HFFc6 (cell line): ENCODE results near the gene GABRG3. TPM values are rescaled to one million over a fixed set of nuclear protein-coding genes. Genes with fewer than 3 reads are reported as not detected.

Experiments used
- DNase-seq: peaks from one replicate; pipeline ENCODE4 v3.0.0-alpha.2; 2018
- H3K27ac Mint-ChIP-seq: 2 replicates; pipeline ENCODE4 v1.8.0; 2020; ENCODE audit warnings: mild to moderate bottlenecking, mixed read lengths
- H3K27me3 Mint-ChIP-seq: 2 replicates; pipeline ENCODE4 v1.8.0; 2021; ENCODE audit warnings: mild to moderate bottlenecking, moderate library complexity, mixed read lengths; ENCODE audit not compliant: insufficient read depth
- H3K36me3 Mint-ChIP-seq: 2 replicates; pipeline ENCODE4 v1.8.0; 2021; ENCODE audit warnings: low read depth, mixed read lengths
- H3K4me1 Mint-ChIP-seq: 2 replicates; pipeline ENCODE4 v1.8.0; 2020; ENCODE audit warnings: low read depth, mixed read lengths
- H3K4me3 Mint-ChIP-seq: 2 replicates; pipeline ENCODE4 v1.8.0; 2020; ENCODE audit warnings: mild to moderate bottlenecking, moderate library complexity, mixed read lengths
- H3K9me3 Mint-ChIP-seq: 2 replicates; pipeline ENCODE4 v1.8.0; 2020; ENCODE audit warnings: mild to moderate bottlenecking, mixed read lengths
- total RNA-seq, 6 experiments: library from RNA; stranded (reverse); fragmentation: NEBNext Ultra II Directional; extraction: Animal tissue kit (Norgen Biotek cat#: 25700); gene quantifications; 2 replicates in 1 of 6; 3 replicates in 5 of 6; pipeline ENCODE4 v1.2.3, GENCODE V29; 2021
- TF ChIP-seq, protein P1 (sequence below): fragments of 200-600 bp; sonication (generic); IDR thresholded peaks from 2 replicates; pipeline ENCODE4 v1.5.0; 2021; ENCODE audit warnings: antibody characterized with exemption, mild to moderate bottlenecking

GABRG3 gene
- total RNA-seq, 6 experiments from 2014 or later = not detected

DNA sequence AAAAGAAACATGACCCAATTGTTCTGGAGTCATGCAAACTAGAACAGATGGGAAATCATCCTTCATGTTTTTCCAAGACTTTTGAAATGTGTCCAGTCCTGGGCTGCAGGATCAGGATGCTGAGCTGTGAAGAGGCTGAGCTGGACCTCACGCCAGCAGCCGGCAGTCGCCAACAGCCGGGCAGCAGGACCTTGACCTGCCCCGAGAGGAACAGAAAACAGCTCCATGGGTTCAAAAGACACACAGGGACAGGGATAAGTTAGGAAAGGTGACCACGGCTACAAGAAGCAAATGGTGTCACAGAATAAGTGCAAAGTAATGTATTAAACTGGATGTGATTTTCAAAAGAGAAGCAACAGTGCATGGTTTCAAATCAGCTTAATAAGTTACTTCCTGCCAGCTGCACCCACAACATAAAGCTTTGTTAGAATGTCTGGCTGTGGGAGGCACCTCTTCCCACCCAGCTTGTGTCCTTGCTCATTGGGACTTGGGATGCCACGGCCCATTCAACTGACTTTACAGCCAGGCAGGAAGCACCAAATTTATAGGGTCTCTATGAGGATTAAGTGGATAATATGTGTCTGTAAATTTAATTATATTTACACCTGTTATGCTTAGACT lies 266.4 kb downstream of the GABRG3 start:
- Mint-ChIP-seq H3K4me1 (no peaks in the 10 kb centered on the region), H3K27me3 (no peaks in the 10 kb centered on the region), H3K36me3 (peaks cover 7% of the 10 kb centered on the region; the same call in 1 of the 2 replicates), H3K27ac (no peak overlapping the region), H3K4me3 (no peak overlapping the region), H3K9me3 (peaks cover 50% of the 10 kb centered on the region)
- TF ChIP-seq, protein P1, sequence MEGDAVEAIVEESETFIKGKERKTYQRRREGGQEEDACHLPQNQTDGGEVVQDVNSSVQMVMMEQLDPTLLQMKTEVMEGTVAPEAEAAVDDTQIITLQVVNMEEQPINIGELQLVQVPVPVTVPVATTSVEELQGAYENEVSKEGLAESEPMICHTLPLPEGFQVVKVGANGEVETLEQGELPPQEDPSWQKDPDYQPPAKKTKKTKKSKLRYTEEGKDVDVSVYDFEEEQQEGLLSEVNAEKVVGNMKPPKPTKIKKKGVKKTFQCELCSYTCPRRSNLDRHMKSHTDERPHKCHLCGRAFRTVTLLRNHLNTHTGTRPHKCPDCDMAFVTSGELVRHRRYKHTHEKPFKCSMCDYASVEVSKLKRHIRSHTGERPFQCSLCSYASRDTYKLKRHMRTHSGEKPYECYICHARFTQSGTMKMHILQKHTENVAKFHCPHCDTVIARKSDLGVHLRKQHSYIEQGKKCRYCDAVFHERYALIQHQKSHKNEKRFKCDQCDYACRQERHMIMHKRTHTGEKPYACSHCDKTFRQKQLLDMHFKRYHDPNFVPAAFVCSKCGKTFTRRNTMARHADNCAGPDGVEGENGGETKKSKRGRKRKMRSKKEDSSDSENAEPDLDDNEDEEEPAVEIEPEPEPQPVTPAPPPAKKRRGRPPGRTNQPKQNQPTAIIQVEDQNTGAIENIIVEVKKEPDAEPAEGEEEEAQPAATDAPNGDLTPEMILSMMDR = no peak
- no peak for DNase-seq

- Mint-ChIP-seq H3K27ac (no peak overlapping the region), H3K36me3 (peaks cover 7% of the 10 kb centered on the region), H3K4me3 (no peak overlapping the region), H3K9me3 (peaks cover 53% of the 10 kb centered on the region), H3K4me1 (no peaks in the 10 kb centered on the region), H3K27me3 (no peaks in the 10 kb centered on the region)
- DNase-seq = no peak
- TF ChIP-seq, protein P1 = no peak
Observed at GRCh38 chr15:27238209-27238608, 267.2 kb downstream of the GABRG3 start.

DNA sequence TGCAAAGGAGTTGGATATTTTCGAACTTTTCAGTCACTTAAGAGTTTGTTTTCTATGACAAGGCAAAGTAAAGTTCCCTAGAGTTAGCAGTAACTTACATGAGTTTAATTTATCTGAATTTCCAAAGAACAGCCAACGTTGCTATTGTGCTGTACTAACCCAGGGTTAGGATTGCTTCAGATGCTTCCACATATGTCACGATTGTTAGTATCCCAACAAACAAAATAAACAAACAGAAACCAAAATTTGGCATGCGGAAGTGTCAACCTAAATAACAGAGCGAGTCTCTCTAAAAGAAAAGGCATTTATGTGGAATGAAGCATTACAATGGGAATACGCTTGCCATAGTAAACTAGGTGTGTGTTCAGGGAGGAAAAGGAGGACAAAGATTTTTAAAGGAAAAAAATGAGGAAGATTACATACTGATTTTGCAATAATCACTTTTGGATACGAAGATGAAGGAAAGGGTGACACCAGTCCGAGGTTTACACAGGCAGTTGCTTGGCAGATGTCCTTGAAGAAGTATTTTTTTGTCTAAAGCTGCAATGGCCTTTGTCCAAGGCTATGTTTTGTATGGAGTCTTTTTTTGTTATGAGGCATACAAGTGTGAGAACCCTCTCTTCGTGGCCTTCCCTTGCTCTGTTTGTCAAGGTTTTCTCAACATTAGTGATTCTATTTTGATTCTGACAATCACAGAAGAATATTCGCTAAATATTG lies 267.9 kb downstream of the GABRG3 start:
- H3K9me3 Mint-ChIP-seq = peaks cover 53% of the 10 kb centered on the region
- DNase-seq = no peak
- no peaks in the 10 kb centered on the region for H3K4me1 Mint-ChIP-seq
- TF ChIP-seq, protein P1 = no peak
- H3K27ac Mint-ChIP-seq = no peak overlapping the region
- no peaks in the 10 kb centered on the region for H3K27me3 Mint-ChIP-seq
- peaks cover 7% of the 10 kb centered on the region for H3K36me3 Mint-ChIP-seq
- no peak overlapping the region for H3K4me3 Mint-ChIP-seq

- H3K9me3 Mint-ChIP-seq = peaks cover 30% of the 10 kb centered on the region
- no peak overlapping the region for H3K27ac Mint-ChIP-seq
- TF ChIP-seq, protein P1 = no peak
- DNase-seq = no peak
- no peaks in the 10 kb centered on the region for H3K4me1 Mint-ChIP-seq
- no peaks in the 10 kb centered on the region for H3K27me3 Mint-ChIP-seq
- no peak overlapping the region for H3K4me3 Mint-ChIP-seq
- H3K36me3 Mint-ChIP-seq = peaks cover 4% of the 10 kb centered on the region
Observed at GRCh38 chr15:27241943-27242342, 271.0 kb downstream of the GABRG3 start.

DNA sequence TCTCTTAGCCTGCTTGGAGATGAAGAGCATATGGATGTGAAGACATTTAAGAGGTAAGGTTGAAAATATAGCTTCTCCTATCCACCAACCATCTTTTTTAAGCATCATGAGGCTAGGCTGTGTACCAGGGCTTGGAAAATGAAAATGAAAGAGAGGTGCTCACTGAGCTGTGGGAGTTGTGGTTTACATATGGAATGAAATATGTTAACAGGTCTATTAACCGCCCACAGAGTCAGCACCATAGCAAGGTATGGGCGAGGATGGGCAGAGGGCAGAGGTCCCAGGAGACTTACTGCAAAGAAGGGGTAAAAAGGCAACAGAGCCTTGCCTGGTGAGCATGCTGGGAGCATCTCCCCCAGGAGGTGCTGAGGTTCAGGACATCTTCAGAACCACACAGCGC lies 273.1 kb downstream of the GABRG3 start:
- no peak overlapping the region for H3K27ac Mint-ChIP-seq
- H3K4me3 Mint-ChIP-seq = no peak overlapping the region
- TF ChIP-seq, protein P1 = no peak
- no peaks in the 10 kb centered on the region for H3K27me3 Mint-ChIP-seq
- H3K4me1 Mint-ChIP-seq = no peaks in the 10 kb centered on the region
- H3K36me3 Mint-ChIP-seq = peaks cover 5% of the 10 kb centered on the region; the same call in 1 of the 2 replicates
- H3K9me3 Mint-ChIP-seq = peaks cover 24% of the 10 kb centered on the region
- DNase-seq = no peak
